HepG2 (cell line): ENCODE results near the gene ARID5B. TPM values are rescaled to one million over a fixed set of nuclear protein-coding genes. Genes with fewer than 3 reads are reported as not detected.
A peak's percentile ranks its signal among the peaks of the same experiment; 100 is the strongest.

ENCODE experiments used
- CBFB ChIP-seq: sonication (generic); formaldehyde crosslinking; IDR thresholded peaks from 2 replicates; pipeline ENCODE4 v1.4.0; 2020; ENCODE audit warnings: missing genetic modification reagents
- CBX5 ChIP-seq: sonication (generic); formaldehyde crosslinking; IDR thresholded peaks from 2 replicates; pipeline ENCODE4 v1.4.0; 2020; ENCODE audit warnings: missing genetic modification reagents, borderline replicate concordance
- CEBPB ChIP-seq: IDR thresholded peaks from 2 replicates; pipeline ENCODE4 v1.6.1; 2011; ENCODE audit warnings: low read depth, low read length, improper control_type of control experiment, borderline replicate concordance
- EP300 ChIP-seq, 3 experiments: sonication (generic) in 1 of 3; formaldehyde crosslinking in 1 of 3; IDR thresholded peaks; 2 replicates each; pipeline versions ENCODE4 v1.5.1 to v1.6.1; 2011 to 2020; ENCODE audit warnings: low read depth in 2 of 3, low read length in 2 of 3, borderline replicate concordance in 1 of 3, improper control_type of control experiment in 1 of 3, mild to moderate bottlenecking in 1 of 3, missing genetic modification reagents in 1 of 3, moderate library complexity in 1 of 3
- KLF16 ChIP-seq, 2 experiments: sonication (generic) in 1 of 2; formaldehyde crosslinking in 1 of 2; IDR thresholded peaks; 2 replicates each; pipeline versions ENCODE4 v1.6.1 to v1.8.0; 2016 to 2023; ENCODE audit warnings: missing genetic modification reagents in 2 of 2, missing compliant biosample characterization in 1 of 2
- NR3C1 ChIP-seq: sonication (generic); formaldehyde crosslinking; IDR thresholded peaks from 2 replicates; pipeline ENCODE4 v1.4.0; 2020; ENCODE audit warnings: missing genetic modification reagents
- PHB2 ChIP-seq: fragments of 450-650 bp; IDR thresholded peaks from 2 replicates; pipeline ENCODE4 v1.6.1; 2018; ENCODE audit not compliant: partially characterized antibody
- TEAD2 ChIP-seq: sonication (generic); formaldehyde crosslinking; IDR thresholded peaks from 2 replicates; pipeline ENCODE4 v1.9.0; 2021; ENCODE audit warnings: missing genetic modification reagents
- YEATS4 ChIP-seq: sonication (generic); formaldehyde crosslinking; IDR thresholded peaks from 2 replicates; pipeline ENCODE4 v1.4.0; 2020; ENCODE audit warnings: missing genetic modification reagents, borderline replicate concordance
- ZKSCAN8 ChIP-seq: IDR thresholded peaks from 2 replicates; pipeline ENCODE4 v1.6.1; 2016; ENCODE audit warnings: borderline replicate concordance, missing genetic modification reagents, missing compliant biosample characterization
- ZNF180 ChIP-seq: sonication (generic); formaldehyde crosslinking; IDR thresholded peaks from 2 replicates; pipeline ENCODE4 v1.4.0; 2020; ENCODE audit warnings: low read depth, missing genetic modification reagents, borderline replicate concordance
- ZNF337 ChIP-seq: sonication (generic); formaldehyde crosslinking; IDR thresholded peaks from 2 replicates; pipeline ENCODE4 v1.5.1; 2020; ENCODE audit warnings: missing genetic modification reagents, low read depth, mild to moderate bottlenecking, borderline replicate concordance
- ZNF577 ChIP-seq: sonication (generic); formaldehyde crosslinking; IDR thresholded peaks from 2 replicates; pipeline ENCODE4 v1.4.0; 2020; ENCODE audit warnings: mild to moderate bottlenecking, low read depth, missing genetic modification reagents, borderline replicate concordance
- ZNF768 ChIP-seq: sonication (generic); formaldehyde crosslinking; IDR thresholded peaks from 2 replicates; pipeline ENCODE4 v1.4.0; 2020; ENCODE audit warnings: missing genetic modification reagents
- polyA plus RNA-seq, 8 experiments: library from polyadenylated mRNA; depleted of rRNA in 3 of 8; stranded (reverse) in 7 of 8; unstranded in 1 of 8; fragments of >200 nt; fragmentation: Illumina TruSeq in 4 of 8; extraction: Trizol in 4 of 8; gene quantifications; 2 replicates each; pipeline versions ENCODE4 v1.2.1 to v1.2.3, GENCODE V29; 2011 to 2016; ENCODE audit warnings: low read depth in 4 of 8, missing spikeins in 1 of 8, mixed read lengths in 1 of 8; ENCODE audit not compliant: insufficient read depth in 1 of 8
- total RNA-seq, 5 experiments: library from RNA; depleted of rRNA; stranded (reverse); fragments of >200 nt; fragmentation: Illumina TruSeq; extraction: Trizol; gene quantifications; 2 replicates each; pipeline ENCODE4 v1.2.3, GENCODE V29; 2016; ENCODE audit warnings: low read depth in 1 of 5
- TF ChIP-seq, protein P1 (sequence below): sonication (generic); formaldehyde crosslinking; IDR thresholded peaks from 2 replicates; pipeline ENCODE4 v1.5.0; 2020; ENCODE audit warnings: missing genetic modification reagents

Gene ARID5B
- total and polyA plus RNA-seq, 2 of the 13 experiments (the other 11 are each of a cell fraction or from before 2014, with no cell fraction given), result 6.2 to 21.1 TPM

DNA sequence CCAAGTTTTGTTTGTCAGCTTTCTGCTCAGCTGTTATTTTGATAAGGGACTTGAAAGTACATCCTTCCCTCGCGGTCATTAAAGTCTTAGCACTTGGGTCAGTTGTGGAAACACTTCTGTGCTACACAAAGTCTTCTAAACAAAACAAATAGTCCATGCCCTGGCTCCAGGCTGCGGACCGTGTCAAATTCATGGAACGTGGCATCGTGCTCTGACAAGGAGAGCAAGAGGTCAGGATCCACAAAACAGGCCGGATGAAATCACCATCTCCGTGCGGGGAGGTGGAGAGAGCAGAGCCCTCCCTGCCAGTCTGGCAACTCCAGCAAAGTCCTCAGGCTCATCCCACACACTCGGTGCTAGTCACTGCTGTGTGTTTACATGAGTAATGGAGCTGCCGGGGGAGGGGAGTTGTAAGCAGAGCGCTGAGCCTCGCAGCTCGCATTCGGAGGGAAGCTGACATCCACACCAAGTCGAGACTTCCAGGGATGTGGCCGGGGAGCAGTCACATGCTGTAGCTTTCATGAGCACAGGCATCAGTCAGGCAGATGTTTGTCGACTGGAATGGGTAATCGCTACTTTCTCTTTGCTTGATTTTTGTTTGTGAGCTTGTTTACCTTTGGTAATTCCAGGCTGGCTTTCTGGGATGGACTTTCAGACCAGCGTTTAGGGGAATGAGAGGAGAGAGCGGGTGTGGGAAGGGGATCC lies 147.6 kb downstream of the ARID5B start (continued):
- TF ChIP-seq, protein P1, sequence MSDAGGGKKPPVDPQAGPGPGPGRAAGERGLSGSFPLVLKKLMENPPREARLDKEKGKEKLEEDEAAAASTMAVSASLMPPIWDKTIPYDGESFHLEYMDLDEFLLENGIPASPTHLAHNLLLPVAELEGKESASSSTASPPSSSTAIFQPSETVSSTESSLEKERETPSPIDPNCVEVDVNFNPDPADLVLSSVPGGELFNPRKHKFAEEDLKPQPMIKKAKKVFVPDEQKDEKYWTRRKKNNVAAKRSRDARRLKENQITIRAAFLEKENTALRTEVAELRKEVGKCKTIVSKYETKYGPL (CRISPR knock-in tag), result peak; percentile 75; the same call in 1 of the 2 replicates
- TF ChIP-seq PHB2 (no peak), NR3C1 (CRISPR knock-in tag) (no peak), YEATS4 (peak; percentile 83), ZNF768 (CRISPR knock-in tag) (0 out of 2 replicates have a peak, but pooled peaks have one; percentile 52), EP300 (IDR thresholded peaks at IDR 0.05; ENCODE audit: low read depth in 2 of 2, low read length in 2 of 2) (peak in 1 of 2 experiments; percentile 46; a peak in 2 of 4 replicates), EP300 (CRISPR knock-in tag; IDR thresholded peaks at IDR 0.05; ENCODE audit: borderline replicate concordance) (peak; percentile 63; the same call in 1 of the 2 replicates), ZNF577 (CRISPR knock-in tag) (no peak), CEBPB (no peak), CBX5 (CRISPR knock-in tag) (peak; percentile 79; the same call in 1 of the 2 replicates), CBFB (0 out of 2 replicates have a peak, but pooled peaks have one; percentile 35), ZKSCAN8 (CRISPR knock-in tag) (peak; percentile 91; the same call in 1 of the 2 replicates), KLF16 (CRISPR knock-in tag; IDR thresholded peaks at IDR 0.05) (peak in 1 of 2 experiments; percentile 91; a peak in 1 of 4 replicates), ZNF337 (CRISPR knock-in tag) (peak; percentile 94; the same call in 1 of the 2 replicates), ZNF180 (no peak), TEAD2 (CRISPR knock-in tag) (no peak)
